ENCODE measurements around the gene NREP.
A peak's percentile ranks its signal among the peaks of the same experiment; 100 is the strongest.

The NREP gene

GRCh38 chr5:111756581-111757354 is at the start of gene NREP:
TSS of gene NREP (minus strand) at chr5:111757194. CDS start at chr5:111755772, 1,422 bp downstream.
- DNase-seq = peak; percentile 66

- no peak for DNase-seq
Measured at GRCh38 chr5:111806753-111807152, 49.8 kb upstream of the NREP start.

GRCh38 chr5:111806156-111806555 is 49.2 kb upstream of the NREP start:
- DNase-seq = no peak

- no peak for DNase-seq
Measured at GRCh38 chr5:111805071-111805470, 48.1 kb upstream of the NREP start.

- DNase-seq = no peak
Measured at GRCh38 chr5:111800351-111800750, 43.4 kb upstream of the NREP start.

GRCh38 chr5:111795142-111795541 is 38.1 kb upstream of the NREP start:
- DNase-seq = no peak

- no peak for DNase-seq
Measured at GRCh38 chr5:111792471-111793058, 35.6 kb upstream of the NREP start.

- DNase-seq = no peak
Measured at GRCh38 chr5:111790295-111790694, 33.3 kb upstream of the NREP start.

GRCh38 chr5:111787006-111787405 is 30.0 kb upstream of the NREP start:
- no peak for DNase-seq

- no peak for DNase-seq
Measured at GRCh38 chr5:111784491-111785181, 27.6 kb upstream of the NREP start.

GRCh38 chr5:111783537-111783936 is 26.5 kb upstream of the NREP start:
- DNase-seq = no peak

- no peak for DNase-seq
Measured at GRCh38 chr5:111782216-111782615, 25.2 kb upstream of the NREP start.

GRCh38 chr5:111781200-111781599 is 24.2 kb upstream of the NREP start:
- no peak for DNase-seq

- DNase-seq = no peak
Measured at GRCh38 chr5:111779922-111780292, 22.9 kb upstream of the NREP start.

- no peak for DNase-seq
Measured at GRCh38 chr5:111779260-111779921, 22.4 kb upstream of the NREP start.

GRCh38 chr5:111776913-111777781 is 20.2 kb upstream of the NREP start:
- DNase-seq = no peak

GRCh38 chr5:111775224-111775623 is 18.2 kb upstream of the NREP start:
- no peak for DNase-seq

- no peak for DNase-seq
Measured at GRCh38 chr5:111774525-111774924, 17.5 kb upstream of the NREP start.

- no peak for DNase-seq
Measured at GRCh38 chr5:111772456-111773122, 15.6 kb upstream of the NREP start.

- no peak for DNase-seq
Measured at GRCh38 chr5:111769541-111769940, 12.5 kb upstream of the NREP start.

- DNase-seq = no peak
Measured at GRCh38 chr5:111765613-111766571, 8.9 kb upstream of the NREP start.

Data from NCI-H1436 (cell line).